Activated CD4-positive, alpha-beta memory T cell treated with anti-CD3 and anti-CD28 coated beads for 36 hours (primary cell): ENCODE measurements around the gene NOP14. TPM values are rescaled to one million over a fixed set of nuclear protein-coding genes. Genes with fewer than 3 reads are reported as not detected.

ENCODE experiments used
- CTCF ChIA-PET: fragments of 350-600 bp; sonication (Branson Sonifier 250); formaldehyde crosslinking; loops from one replicate; lab custom pipeline; 2021; ENCODE audit warnings: antibody characterized with exemption, inconsistent platforms; lab: Charles Lee
- POLR2A ChIA-PET: fragments of 350-600 bp; sonication (Branson Sonifier 250); formaldehyde crosslinking; loops from one replicate; lab custom pipeline; 2021; ENCODE audit warnings: antibody characterized with exemption; lab: Charles Lee
- DNase-seq: peaks from one replicate; pipeline ENCODE4 v3.0.0-alpha.2; 2020
- H3K27ac Mint-ChIP-seq: one replicate; pipeline ENCODE4 v1.8.0; 2021; ENCODE audit warnings: mixed read lengths
- H3K27me3 Mint-ChIP-seq: one replicate; pipeline ENCODE4 v1.8.0; 2021; ENCODE audit warnings: mixed read lengths
- H3K36me3 Mint-ChIP-seq: one replicate; pipeline ENCODE4 v1.8.0; 2021; ENCODE audit warnings: mixed read lengths
- H3K4me1 Mint-ChIP-seq: one replicate; pipeline ENCODE4 v1.8.0; 2021; ENCODE audit warnings: low read depth, mixed read lengths
- H3K4me3 Mint-ChIP-seq: one replicate; pipeline ENCODE4 v1.8.0; 2021; ENCODE audit warnings: mild to moderate bottlenecking, mixed read lengths
- H3K9me3 Mint-ChIP-seq: one replicate; pipeline ENCODE4 v1.8.0; 2021; ENCODE audit warnings: mixed read lengths
- intact Hi-C: fragments of 100-400 bp; cut with micrococcal nuclease; formaldehyde crosslinking; loops from one replicate; pipeline ENCODE4 v1.15.1; 2023
- total RNA-seq, 2 experiments: library from RNA; stranded (reverse); gene quantifications; one replicate each; pipeline ENCODE4 v1.2.3, GENCODE V29; 2021

Gene NOP14
- total RNA-seq, 2 experiments from 2014 or later, result 67.4 to 73.4 TPM

DNA sequence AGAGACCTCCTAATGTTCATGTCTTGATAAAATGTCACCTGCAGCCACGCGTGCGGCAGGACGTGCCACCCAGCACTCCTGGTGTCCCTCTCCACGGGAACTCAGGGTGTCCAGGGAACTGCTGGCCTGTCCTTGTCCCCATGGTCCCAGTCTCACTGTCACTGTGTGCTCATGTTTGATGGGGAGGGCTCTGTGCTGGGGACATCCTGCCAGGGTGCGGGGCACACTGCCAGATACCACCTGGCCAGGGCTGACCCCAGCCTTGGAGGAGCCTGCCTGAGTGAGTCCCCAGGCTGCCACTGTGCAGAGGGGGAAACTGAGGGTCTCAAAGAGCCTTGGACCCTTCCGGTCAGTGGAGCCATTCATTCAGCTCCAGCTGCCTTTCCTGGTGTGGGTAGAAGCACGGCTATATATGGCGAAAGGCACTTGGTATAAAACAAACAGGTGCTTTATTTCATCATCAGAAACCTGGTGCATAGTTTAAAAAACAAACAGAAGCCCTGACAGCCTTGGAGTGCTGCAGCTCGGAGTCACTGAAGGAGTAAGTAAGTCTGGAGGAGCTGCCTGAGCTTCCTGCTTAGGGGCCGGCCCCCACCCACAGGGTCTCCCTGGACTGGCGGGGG is 33.0 kb downstream of the NOP14 start:
- H3K27me3 Mint-ChIP-seq, result no peaks in the 10 kb centered on the region
- ChIA-PET POLR2A (no interaction called here), CTCF (interaction anchor here (1.3 kb wide), 1 partner anchor 26 kb away, joined by 3 read pairs; no protein-coding TSS in a partner anchor)
- peak; percentile 8 for DNase-seq
- H3K9me3 Mint-ChIP-seq, result no peaks in the 10 kb centered on the region
- intact Hi-C loops, result loop anchor here (10.0 kb wide), 1 partner anchor 685 kb away; the partner anchor contains the start of genes HAUS3 and POLN
- H3K4me1 Mint-ChIP-seq, result peaks cover 13% of the 10 kb centered on the region
- H3K27ac Mint-ChIP-seq, result peak overlapping the region; percentile 62
- H3K36me3 Mint-ChIP-seq, result peaks cover 39% of the 10 kb centered on the region
- no peak overlapping the region for H3K4me3 Mint-ChIP-seq

DNA sequence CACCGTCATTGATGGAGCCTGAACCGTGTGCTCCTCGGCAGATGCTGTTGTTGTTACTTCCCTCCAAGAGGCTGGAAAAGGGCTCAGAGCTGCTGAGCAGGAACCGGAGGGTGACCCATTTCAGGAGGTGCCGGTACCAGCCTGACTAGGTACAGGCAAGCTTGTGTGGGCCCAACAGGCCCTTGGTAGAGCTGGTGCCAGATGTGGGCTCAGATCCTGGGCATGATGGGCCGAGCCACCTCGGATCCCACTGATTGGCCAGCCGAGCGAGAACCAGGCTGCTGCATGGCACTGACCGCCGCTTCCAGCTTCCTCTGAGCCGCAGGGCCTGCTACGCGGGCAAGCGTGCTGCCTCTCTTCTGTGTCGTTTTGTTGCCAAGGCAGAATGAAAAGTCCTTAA is 33.7 kb downstream of the NOP14 start:
- H3K4me1 Mint-ChIP-seq, result peaks cover 13% of the 10 kb centered on the region
- peak; percentile 7 for DNase-seq
- H3K27me3 Mint-ChIP-seq, result no peaks in the 10 kb centered on the region
- H3K4me3 Mint-ChIP-seq, result no peak overlapping the region
- ChIA-PET CTCF (interaction anchor here (1.0 to 1.4 kb wide), 2 partner anchors 25 to 33 kb away, joined by 3 read pairs; no protein-coding TSS in a partner anchor), POLR2A (interaction anchor here (1.5 kb wide), 1 partner anchor 14 kb away, joined by 3 read pairs; no protein-coding TSS in a partner anchor)
- H3K9me3 Mint-ChIP-seq, result no peaks in the 10 kb centered on the region
- H3K27ac Mint-ChIP-seq, result peak overlapping the region; percentile 60
- peaks cover 37% of the 10 kb centered on the region for H3K36me3 Mint-ChIP-seq
- intact Hi-C loops, result no loop called here

DNA sequence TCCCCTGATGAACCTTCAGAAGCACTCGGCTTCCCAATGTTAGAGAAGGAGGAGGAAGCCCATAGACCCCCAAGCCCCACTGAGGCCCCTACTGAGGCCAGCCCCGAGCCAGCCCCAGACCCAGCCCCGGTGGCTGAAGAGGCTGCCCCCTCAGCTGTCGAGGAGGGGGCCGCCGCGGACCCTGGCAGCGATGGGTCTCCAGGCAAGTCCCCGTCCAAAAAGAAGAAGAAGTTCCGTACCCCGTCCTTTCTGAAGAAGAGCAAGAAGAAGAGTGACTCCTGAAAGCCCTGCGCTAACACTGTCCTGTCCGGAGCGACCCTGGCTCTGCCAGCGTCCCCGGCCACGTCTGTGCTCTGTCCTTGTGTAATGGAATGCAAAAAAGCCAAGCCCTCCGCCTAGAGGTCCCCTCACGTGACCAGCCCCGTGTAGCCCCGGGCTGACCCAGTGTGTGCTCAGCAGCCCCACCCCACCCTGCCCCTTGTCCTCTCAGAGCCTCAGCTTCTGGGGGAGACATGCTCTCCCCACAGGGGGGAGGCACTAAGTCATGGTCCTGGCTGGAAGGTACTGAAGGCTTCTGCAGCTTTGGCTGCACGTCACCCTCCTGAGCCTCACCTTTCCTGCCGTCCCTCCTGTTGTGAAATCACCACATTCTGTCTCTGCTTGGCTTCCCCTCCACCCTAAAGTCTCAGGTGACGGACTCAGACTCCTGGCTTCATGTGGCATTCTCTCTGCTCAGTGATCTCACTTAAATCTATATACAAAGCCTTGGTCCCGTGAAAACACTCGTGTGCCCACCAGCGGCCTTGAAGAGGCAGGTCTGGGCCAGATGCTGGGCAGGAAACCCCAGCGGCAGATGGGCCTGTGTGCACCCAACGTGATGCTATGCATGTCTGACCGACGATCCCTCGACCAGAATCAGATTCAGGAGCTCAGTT is 34.7 kb downstream of the NOP14 start:
- intact Hi-C loops, result no loop called here
- Mint-ChIP-seq H3K36me3 (peaks cover 39% of the 10 kb centered on the region), H3K4me3 (no peak overlapping the region), H3K27me3 (no peaks in the 10 kb centered on the region), H3K27ac (peak overlapping the region; percentile 60), H3K9me3 (no peaks in the 10 kb centered on the region), H3K4me1 (peaks cover 17% of the 10 kb centered on the region)
- DNase-seq, result peak; percentile 8
- ChIA-PET POLR2A (interaction anchor here (0.7 to 1.5 kb wide), 2 partner anchors 11 to 13 kb away, joined by 3 read pairs; no protein-coding TSS in a partner anchor), CTCF (interaction anchor here (1.0 to 1.4 kb wide), 2 partner anchors 26 to 34 kb away, joined by 3 read pairs; no protein-coding TSS in a partner anchor)

DNA sequence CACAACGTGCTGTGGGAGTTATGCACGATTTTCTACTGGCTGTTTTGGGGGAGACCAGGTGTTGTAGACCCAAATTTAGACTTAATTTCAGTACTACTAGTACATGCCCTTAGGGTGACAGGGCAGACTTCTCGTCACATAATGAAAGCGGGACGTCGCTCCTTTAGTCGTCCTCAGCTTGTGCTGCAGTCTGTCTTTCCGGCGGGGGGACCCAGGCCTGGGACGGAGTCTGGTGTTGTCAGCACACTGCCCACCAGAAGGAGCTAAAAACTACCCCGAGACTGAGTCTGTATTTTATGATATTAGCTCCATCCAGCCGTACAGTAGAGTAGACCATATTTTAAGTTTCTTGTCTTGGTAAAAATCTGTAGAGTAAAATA is 35.5 kb downstream of the NOP14 start:
- H3K27me3 Mint-ChIP-seq, result no peaks in the 10 kb centered on the region
- H3K4me1 Mint-ChIP-seq, result peaks cover 19% of the 10 kb centered on the region
- H3K36me3 Mint-ChIP-seq, result peaks cover 34% of the 10 kb centered on the region
- intact Hi-C loops, result no loop called here
- CTCF ChIA-PET, result no interaction called here
- POLR2A ChIA-PET, result no interaction called here
- H3K4me3 Mint-ChIP-seq, result no peak overlapping the region
- no peak overlapping the region for H3K27ac Mint-ChIP-seq
- peak; percentile 6 for DNase-seq
- no peaks in the 10 kb centered on the region for H3K9me3 Mint-ChIP-seq

DNA sequence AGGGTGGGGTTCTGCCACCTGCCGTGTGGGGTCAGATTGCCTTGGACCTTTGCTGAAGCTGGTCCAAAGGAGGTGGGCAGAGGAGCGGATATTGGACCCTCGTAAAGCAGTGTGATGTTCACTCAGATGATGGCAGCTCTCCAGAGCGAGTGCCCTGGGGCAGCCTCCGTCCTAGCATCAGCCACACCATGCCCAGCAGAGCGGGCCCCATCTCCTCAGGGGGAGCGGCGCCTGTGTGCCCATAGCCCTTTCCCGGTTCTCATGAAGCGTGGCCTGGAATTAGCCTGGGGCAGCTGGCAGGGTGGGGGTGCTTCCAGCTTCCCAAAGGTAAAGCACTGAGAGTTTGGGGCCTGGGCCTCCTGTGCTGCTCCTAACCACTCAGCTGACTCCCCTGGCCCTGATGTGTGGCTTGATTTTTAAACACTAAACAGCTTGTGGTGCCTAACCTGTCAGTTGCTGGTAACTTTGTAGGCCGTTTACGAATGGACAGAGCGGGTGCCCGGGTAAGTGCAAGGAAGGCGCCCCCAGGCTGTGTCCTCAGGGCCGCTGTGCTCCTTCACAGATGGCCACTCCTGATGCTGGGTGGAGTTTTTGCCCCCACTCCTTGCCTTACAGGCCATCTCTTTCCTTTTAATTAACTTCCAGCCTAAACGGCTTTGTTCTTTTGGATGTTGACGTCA is 36.0 kb downstream of the NOP14 start:
- Mint-ChIP-seq H3K27ac (peak overlapping the region; percentile 10), H3K27me3 (no peaks in the 10 kb centered on the region), H3K9me3 (no peaks in the 10 kb centered on the region), H3K4me3 (no peak overlapping the region), H3K36me3 (peaks cover 32% of the 10 kb centered on the region), H3K4me1 (peaks cover 22% of the 10 kb centered on the region)
- peak; percentile 7 for DNase-seq
- CTCF ChIA-PET, result no interaction called here
- POLR2A ChIA-PET, result no interaction called here
- intact Hi-C loops, result no loop called here

DNA sequence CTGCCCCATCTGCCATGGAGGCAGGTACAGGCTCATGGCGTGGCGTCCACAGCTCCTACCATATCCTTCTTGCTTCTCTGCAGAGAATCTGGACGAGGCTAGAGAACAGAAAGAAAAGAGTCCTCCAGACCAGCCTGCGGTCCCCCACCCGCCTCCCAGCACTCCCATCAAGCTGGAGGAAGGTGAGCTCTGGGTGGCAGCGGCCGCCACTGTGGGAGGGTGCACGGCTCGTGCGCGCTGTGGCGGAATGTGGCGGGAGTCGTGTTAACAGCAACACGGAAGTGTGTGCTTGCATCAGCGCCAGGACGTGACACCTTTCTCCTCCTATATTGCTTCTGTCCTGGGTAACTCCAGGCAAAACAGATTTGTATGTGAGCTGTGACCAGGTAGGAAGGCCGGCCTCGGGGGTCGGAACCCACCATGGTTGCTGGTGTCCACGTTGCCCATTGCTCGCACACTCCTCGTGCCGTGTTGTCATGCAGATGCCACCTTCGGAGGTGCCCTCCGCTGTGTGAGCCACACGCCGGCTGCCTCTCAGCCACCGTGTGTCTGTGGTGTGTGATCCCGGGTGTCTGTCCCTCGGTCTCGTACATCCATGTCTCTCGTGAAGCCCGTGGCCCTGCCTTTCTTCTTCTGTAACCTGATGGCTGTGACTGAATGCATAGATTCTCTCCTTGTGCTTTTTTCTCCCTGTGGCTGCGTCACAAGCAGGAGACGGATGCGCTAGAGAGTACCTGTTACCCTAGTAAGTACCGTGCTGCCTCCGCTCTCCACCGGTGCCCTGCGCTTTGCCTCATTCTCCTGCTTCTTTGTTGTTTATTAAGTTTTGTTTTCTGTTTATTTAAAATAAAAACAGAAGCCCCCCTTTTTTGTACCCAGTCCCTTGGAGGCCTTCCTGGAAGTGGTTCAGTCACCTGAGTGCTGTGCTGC is 37.0 kb downstream of the NOP14 start:
- intact Hi-C loops, result no loop called here
- ChIA-PET POLR2A (no interaction called here), CTCF (no interaction called here)
- H3K4me1 Mint-ChIP-seq, result peaks cover 25% of the 10 kb centered on the region
- peaks cover 25% of the 10 kb centered on the region for H3K36me3 Mint-ChIP-seq
- H3K4me3 Mint-ChIP-seq, result no peak overlapping the region
- peak; percentile 4 for DNase-seq
- no peaks in the 10 kb centered on the region for H3K9me3 Mint-ChIP-seq
- H3K27me3 Mint-ChIP-seq, result no peaks in the 10 kb centered on the region
- no peak overlapping the region for H3K27ac Mint-ChIP-seq

DNA sequence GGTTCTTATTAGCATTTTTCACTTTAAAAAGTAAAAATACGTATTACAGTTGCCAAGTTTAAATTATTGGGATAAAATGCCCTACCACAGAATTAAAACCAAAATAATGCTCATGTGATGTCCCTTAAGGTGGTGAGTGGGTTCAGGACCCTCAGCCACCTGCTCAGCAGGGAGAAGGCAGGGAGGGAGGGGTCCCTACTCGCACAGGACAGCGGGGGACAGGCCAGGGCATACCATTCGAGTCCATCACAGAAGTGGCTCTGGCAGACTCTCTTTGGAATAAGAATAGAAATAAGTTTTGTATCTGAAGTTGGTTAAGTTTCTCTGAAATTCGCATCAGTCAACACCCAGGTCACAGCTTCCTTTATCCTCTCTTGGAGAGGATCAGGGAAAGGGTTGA is 37.7 kb downstream of the NOP14 start:
- peak; percentile 7 for DNase-seq
- ChIA-PET POLR2A (no interaction called here), CTCF (interaction anchor here (0.7 kb wide), 1 partner anchor 28 kb away, joined by 3 read pairs; no protein-coding TSS in a partner anchor)
- Mint-ChIP-seq H3K27ac (no peak overlapping the region), H3K36me3 (peaks cover 22% of the 10 kb centered on the region), H3K9me3 (no peaks in the 10 kb centered on the region), H3K4me1 (peaks cover 29% of the 10 kb centered on the region), H3K4me3 (no peak overlapping the region), H3K27me3 (no peaks in the 10 kb centered on the region)
- intact Hi-C loops, result no loop called here

DNA sequence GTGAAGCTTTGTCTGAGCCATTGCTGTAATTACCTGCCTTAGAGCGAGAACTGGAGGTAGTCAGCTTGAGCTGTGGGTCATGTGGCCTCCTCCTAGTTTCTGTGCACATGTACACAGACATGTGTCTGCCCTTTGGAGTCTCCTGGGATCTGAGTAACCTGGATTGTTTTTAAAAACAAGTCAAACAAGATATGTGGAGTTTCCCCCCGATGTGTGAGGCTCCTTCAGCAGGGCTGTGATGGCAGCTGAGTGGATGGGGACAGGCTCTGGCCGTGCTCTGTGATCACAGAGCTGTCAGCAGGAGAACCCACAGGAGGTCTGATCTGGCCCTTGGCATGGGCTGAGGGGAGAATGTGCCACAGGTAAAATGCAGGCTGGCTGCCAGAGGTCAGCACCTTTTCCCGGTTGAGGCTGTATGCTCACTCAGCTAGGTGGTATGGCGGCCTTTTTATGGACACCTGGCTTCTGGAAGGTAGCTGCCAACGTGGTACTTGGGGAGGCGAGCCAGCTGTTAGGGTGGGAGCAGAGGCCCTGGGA is 38.4 kb downstream of the NOP14 start:
- Mint-ChIP-seq H3K4me3 (no peak overlapping the region), H3K36me3 (peaks cover 25% of the 10 kb centered on the region), H3K9me3 (peaks cover under 1% of the 10 kb centered on the region), H3K27ac (peak overlapping the region; percentile 44), H3K4me1 (peaks cover 36% of the 10 kb centered on the region), H3K27me3 (no peaks in the 10 kb centered on the region)
- ChIA-PET CTCF (interaction anchor here (0.7 kb wide), 1 partner anchor 28 kb away, joined by 3 read pairs; no protein-coding TSS in a partner anchor), POLR2A (no interaction called here)
- DNase-seq, result peak; percentile 1
- intact Hi-C loops, result no loop called here

DNA sequence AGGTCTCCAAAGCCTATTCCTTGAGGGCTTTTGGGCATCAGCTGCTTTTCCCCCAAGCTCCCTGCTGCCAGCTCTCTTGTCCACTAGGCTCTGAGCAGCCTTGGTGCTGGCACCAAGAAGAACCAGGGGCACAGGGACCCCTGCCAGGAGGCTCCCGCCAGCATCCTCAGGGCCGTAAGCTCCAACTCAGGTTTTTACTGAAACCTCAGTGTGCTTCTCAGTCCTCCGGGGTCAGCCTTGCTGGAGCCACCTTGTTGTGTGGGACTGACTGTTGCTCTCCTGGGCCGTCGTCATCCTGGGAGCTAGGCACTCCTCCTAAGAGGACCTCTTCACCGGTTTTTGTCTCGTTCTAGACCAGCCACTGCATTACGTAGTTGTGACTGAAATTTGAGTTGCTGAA is 38.9 kb downstream of the NOP14 start:
- intact Hi-C loops, result no loop called here
- Mint-ChIP-seq H3K4me3 (no peak overlapping the region), H3K27me3 (no peaks in the 10 kb centered on the region), H3K36me3 (peaks cover 27% of the 10 kb centered on the region), H3K4me1 (peaks cover 40% of the 10 kb centered on the region), H3K27ac (peak overlapping the region; percentile 44), H3K9me3 (peaks cover 3% of the 10 kb centered on the region)
- DNase-seq, result peak; percentile 7
- POLR2A ChIA-PET, result no interaction called here
- CTCF ChIA-PET, result no interaction called here

DNA sequence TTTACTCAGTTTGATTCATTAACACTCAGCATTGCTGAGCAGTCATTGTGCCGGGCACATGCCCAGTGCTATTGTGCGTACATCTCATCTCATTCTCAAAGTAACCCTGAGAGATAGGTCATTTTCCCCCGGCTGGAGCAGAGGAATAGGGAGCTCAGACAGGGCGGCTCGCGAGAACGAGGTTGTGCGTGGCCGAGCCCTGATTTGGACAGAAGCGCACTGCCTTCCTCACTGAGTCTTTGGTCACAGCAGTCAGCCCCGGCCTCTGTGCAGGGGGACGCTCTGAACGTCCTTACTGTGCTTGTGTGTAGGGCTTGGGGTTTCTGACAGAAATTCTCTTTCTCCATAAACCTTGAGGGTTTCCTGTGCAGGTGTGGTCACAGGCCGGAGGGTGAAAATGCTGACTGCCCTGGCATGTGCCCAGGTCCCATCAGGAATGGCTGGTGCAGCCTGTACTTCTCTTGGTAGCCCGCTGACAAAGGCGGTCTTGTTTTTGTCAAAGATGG is 39.5 kb downstream of the NOP14 start:
- no peaks in the 10 kb centered on the region for H3K27me3 Mint-ChIP-seq
- peaks cover 26% of the 10 kb centered on the region for H3K36me3 Mint-ChIP-seq
- ChIA-PET CTCF (interaction anchor here (0.7 kb wide), 1 partner anchor 31 kb away, joined by 4 read pairs; no protein-coding TSS in a partner anchor), POLR2A (no interaction called here)
- peaks cover 3% of the 10 kb centered on the region for H3K9me3 Mint-ChIP-seq
- intact Hi-C loops, result no loop called here
- H3K27ac Mint-ChIP-seq, result peak overlapping the region; percentile 57
- H3K4me3 Mint-ChIP-seq, result no peak overlapping the region
- DNase-seq, result peak; percentile 1
- H3K4me1 Mint-ChIP-seq, result peaks cover 41% of the 10 kb centered on the region
